Lung (tissue), 12 donors: ENCODE measurements around the gene WNT5B. TPM values are rescaled to one million over a fixed set of nuclear protein-coding genes. Genes with fewer than 3 reads are reported as not detected.

Experiments
- ATAC-seq: fragments of 200-7000 bp; cut with Tn5 transposase; one replicate; pipeline ENCODE4 v1.9.1; 2020; ENCODE audit warnings: moderate number of reproducible peaks; ENCODE audit not compliant: insufficient read depth, low FRiP score
- DNase-seq, 3 donors: peaks; one replicate each; pipeline ENCODE4 v3.0.0-alpha.2; 2013 to 2017
- H3K27ac ChIP-seq, 2 donors: one replicate each; pipeline ENCODE4 v1.5.1; 2013; ENCODE audit warnings: mild to moderate bottlenecking in 2 of 2, moderate library complexity in 2 of 2, control low read depth in 1 of 2, inconsistent platforms in 1 of 2, low read depth in 1 of 2, low read length in 1 of 2
- H3K27me3 ChIP-seq, 3 donors: one replicate each; pipeline ENCODE4 v1.5.1; 2013; ENCODE audit warnings: low read length in 2 of 3; ENCODE audit not compliant: control insufficient read depth in 3 of 3, insufficient read depth in 3 of 3
- H3K36me3 ChIP-seq, 4 donors: one replicate each; pipeline ENCODE4 v1.5.1; 2013; ENCODE audit warnings: low read length in 4 of 4, mild to moderate bottlenecking in 1 of 4, moderate library complexity in 1 of 4; ENCODE audit not compliant: control insufficient read depth in 4 of 4, insufficient read depth in 4 of 4
- H3K4me1 ChIP-seq, 5 donors: one replicate each; pipeline ENCODE4 v1.5.1; 2013; ENCODE audit warnings: low read length in 5 of 5, mild to moderate bottlenecking in 2 of 5, moderate library complexity in 1 of 5; ENCODE audit not compliant: control insufficient read depth in 5 of 5, insufficient read depth in 5 of 5
- H3K4me3 ChIP-seq: one replicate; pipeline ENCODE4 v1.5.1; 2013; ENCODE audit warnings: mild to moderate bottlenecking, control low read depth, moderate library complexity
- H3K9ac ChIP-seq, 2 donors: one replicate each; pipeline ENCODE4 v1.5.1; 2013; ENCODE audit warnings: low read length in 2 of 2, control low read depth in 1 of 2; ENCODE audit not compliant: insufficient read depth in 1 of 2
- H3K9me3 ChIP-seq, 4 donors: one replicate each; pipeline ENCODE4 v1.5.1; 2013; ENCODE audit warnings: low read length in 3 of 4, mild to moderate bottlenecking in 1 of 4, moderate library complexity in 1 of 4; ENCODE audit not compliant: control insufficient read depth in 4 of 4, insufficient read depth in 3 of 4
- WGBS, 2 donors: extraction: QIAGEN DNeasy Blood & Tissue Kit; methylation state at CpG; one replicate each; pipeline ENCODE4 v1.1.7; 2013; 5-methylcytosine and 5-hydroxymethylcytosine counted together
- polyA plus RNA-seq, 2 donors: library from polyadenylated mRNA; stranded (reverse); fragments of 200-250 nt; gene quantifications; one replicate each; pipeline ENCODE4 v1.2.1, GENCODE V29; 2013
- total RNA-seq, 2 donors: library from RNA; depleted of rRNA in 1 of 2; stranded (reverse); fragments of >200 nt in 1 of 2; gene quantifications; one replicate each; pipeline ENCODE4 v1.2.1, GENCODE V29; 2014 to 2021
- TF ChIP-seq, protein P1 (sequence below): IDR thresholded peaks from 2 replicates; pipeline ENCODE4 v1.5.1; 2012; ENCODE audit warnings: mild to moderate bottlenecking; ENCODE audit errors: control extremely low read depth, extremely low read depth
- donor health status: control.
- donor health status: control.
- donor health status: Bipolar disorder and iron deficiency.
- donor health status: healthy.
- donor health status: DM: yes; HTN: yes; CAD: no.

The WNT5B gene
- total and polyA plus RNA-seq, 4 donors: 2.8 to 12.6 (median 5.7) TPM

DNA sequence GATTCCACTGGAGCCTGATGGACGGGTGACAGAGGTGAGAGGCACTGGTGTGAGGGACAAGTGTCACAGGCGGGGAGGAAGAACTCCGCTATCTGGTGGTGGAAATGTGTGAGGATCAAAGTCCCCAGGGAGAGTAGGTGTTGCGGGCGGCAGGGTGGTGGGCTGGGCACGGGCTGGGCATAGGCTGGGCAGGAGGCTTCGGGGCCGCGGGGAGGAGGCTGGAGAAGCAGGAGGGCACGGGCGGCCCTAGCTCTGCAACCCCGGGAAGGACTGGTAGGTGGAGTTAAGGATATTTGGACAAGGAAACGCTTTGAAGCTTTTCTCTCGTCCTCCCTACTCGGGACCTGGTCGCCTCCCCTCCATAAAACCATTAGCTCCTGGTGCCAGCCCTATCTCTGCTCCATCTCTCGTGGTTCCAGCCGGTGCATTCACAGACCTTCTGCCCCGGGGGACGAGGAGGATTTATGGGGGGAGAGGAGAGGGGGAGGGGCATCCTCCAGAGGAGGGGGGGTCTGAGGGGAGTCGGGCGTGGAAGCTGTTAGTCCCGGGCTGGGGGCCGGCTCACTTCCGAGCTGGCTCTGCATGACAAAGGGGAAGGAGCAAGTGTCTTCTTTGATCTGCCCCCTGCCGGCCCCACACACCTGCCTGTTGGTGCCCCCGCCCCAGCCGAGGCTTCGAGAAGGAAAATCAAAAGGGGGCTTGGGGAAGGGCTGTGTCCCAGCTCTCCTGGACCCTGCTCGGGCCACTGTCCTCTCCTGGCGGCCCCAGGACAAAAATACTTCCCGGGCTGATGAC, 504 bp downstream of the WNT5B start:
- H3K36me3 ChIP-seq: peaks cover 0 to 2% (median 0%) of the 10 kb centered on the region in 4 donors
- H3K27me3 ChIP-seq: peaks cover 0 to 37% (median 14%) of the 10 kb centered on the region in 3 donors
- peaks cover 0 to 38% (median 13%) of the 10 kb centered on the region in 5 donors for H3K4me1 ChIP-seq
- TF ChIP-seq, protein P1, sequence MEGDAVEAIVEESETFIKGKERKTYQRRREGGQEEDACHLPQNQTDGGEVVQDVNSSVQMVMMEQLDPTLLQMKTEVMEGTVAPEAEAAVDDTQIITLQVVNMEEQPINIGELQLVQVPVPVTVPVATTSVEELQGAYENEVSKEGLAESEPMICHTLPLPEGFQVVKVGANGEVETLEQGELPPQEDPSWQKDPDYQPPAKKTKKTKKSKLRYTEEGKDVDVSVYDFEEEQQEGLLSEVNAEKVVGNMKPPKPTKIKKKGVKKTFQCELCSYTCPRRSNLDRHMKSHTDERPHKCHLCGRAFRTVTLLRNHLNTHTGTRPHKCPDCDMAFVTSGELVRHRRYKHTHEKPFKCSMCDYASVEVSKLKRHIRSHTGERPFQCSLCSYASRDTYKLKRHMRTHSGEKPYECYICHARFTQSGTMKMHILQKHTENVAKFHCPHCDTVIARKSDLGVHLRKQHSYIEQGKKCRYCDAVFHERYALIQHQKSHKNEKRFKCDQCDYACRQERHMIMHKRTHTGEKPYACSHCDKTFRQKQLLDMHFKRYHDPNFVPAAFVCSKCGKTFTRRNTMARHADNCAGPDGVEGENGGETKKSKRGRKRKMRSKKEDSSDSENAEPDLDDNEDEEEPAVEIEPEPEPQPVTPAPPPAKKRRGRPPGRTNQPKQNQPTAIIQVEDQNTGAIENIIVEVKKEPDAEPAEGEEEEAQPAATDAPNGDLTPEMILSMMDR: no peak
- peaks cover 0 to 5% (median 0%) of the 10 kb centered on the region in 4 donors for H3K9me3 ChIP-seq
- H3K9ac ChIP-seq: peak overlapping the region in 1 of 2 donors; percentile 18
- WGBS, 2 donors: 10 to 14% methylated on average over 32 of the region's 32 CpGs
- peak; percentile 21 to 33 (median 25) for DNase-seq
- H3K27ac ChIP-seq: no peak overlapping the region
- no peak for ATAC-seq
- H3K4me3 ChIP-seq: no peak overlapping the region

DNA sequence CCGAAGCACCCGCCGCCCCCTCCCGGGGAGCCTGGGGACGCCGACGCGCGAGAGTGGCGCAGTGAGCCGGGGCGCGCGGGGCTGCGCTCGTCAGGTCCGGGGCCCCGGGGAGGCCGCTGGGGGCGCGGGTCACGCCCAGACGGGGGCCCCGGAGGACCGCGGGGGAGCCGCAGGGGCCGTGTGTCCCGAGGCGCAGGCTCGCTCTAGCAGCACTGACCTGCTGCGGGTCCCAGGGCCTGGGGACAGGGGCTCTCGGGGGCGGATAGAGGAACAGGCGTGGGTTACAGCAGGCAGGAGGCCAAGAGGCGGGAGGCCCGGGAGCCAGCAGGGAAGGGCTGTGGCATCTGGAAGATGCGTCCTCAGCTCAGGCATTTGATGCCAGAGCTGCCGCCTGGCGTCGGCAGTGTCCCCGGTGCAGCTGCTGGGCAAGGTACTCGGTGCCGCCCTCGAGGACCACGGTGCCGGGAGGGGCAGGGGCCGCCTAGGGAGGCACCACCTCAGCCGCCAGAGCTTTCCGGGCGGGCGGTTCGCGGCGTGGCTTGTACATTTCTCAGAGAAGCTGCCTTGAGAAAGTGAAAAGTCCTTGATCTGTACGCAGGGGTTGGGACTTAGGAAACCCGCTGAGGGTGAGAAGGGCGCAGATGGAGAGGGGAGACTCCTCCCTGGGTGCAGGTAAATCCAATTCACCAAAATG, 1.2 kb downstream of the WNT5B start:
- peak; percentile 54 to 60 (median 55) for DNase-seq
- 1 to 2% methylated on average over 42 to 58 of the region's 58 CpGs for WGBS, 2 donors
- Histone ChIP-seq H3K4me1 (peaks cover 0 to 36% (median 13%) of the 10 kb centered on the region in 5 donors), H3K9me3 (peaks cover 0 to 5% (median 0%) of the 10 kb centered on the region in 4 donors), H3K4me3 (no peak overlapping the region), H3K9ac (peak overlapping the region in 1 of 2 donors; percentile 18), H3K27me3 (peaks cover 0 to 37% (median 14%) of the 10 kb centered on the region in 3 donors), H3K27ac (peak overlapping the region in 1 of 2 donors; percentile 20), H3K36me3 (peaks cover 0 to 2% (median 0%) of the 10 kb centered on the region in 4 donors)
- TF ChIP-seq, protein P1: no peak
- ATAC-seq: peak; percentile 22

DNA sequence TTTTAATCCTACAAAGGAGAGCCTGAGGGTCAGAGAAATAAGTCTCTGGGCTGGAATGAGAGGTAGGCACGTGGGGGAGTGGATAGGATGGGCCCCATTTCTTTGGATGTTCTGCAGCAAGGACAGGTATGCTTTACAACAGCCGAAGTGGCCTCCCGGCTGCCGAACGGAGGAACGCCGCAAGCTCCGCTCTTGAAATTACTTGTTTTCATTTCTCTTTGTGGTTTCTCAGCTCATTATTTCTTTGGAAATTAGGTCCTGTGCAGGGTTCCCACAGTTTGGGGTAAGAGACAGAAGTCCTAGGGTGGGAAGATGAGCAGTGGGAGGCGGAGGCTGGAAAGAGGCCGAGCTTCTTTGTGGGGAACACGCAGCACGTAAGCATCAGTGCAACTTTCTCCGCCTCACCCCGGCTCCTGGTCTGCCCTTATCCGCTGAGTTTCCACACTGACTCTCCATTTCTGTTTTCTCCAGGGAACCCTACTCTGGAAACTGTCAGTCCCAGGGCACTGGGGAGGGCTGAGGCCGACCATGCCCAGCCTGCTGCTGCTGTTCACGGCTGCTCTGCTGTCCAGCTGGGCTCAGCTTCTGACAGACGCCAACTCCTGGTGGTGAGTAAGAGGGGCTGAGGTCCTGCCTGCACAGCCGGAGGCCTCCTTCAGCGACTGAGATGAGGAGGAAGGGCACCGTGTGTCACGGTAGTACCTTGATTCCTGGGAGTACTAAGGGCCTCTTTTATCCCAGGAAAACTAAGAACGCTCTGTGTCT, 2.0 kb downstream of the WNT5B start:
- Histone ChIP-seq H3K27me3 (peaks cover 0 to 39% (median 14%) of the 10 kb centered on the region in 3 donors), H3K9me3 (peaks cover 0 to 5% (median 0%) of the 10 kb centered on the region in 4 donors), H3K4me3 (no peak overlapping the region), H3K9ac (no peak overlapping the region), H3K4me1 (peaks cover 0 to 31% (median 13%) of the 10 kb centered on the region in 5 donors), H3K27ac (no peak overlapping the region), H3K36me3 (peaks cover 0 to 3% (median under 1%) of the 10 kb centered on the region in 4 donors)
- DNase-seq (peak; percentile 43 to 52 (median 48)), ATAC-seq (no peak)
- TF ChIP-seq, protein P1: no peak
- WGBS, 2 donors: 25 to 40% methylated on average over 23 of the region's 23 CpGs
